Activated T-cell treated with anti-CD3 and anti-CD28 coated beads, Interleukin-2, amount 50 U/mL, for 4 hours (primary cell): ENCODE data around the gene POMT2. TPM values are rescaled to one million over a fixed set of nuclear protein-coding genes. Genes with fewer than 3 reads are reported as not detected.

ENCODE experiments used
- ATAC-seq, 2 donors: fragments of 200-7000 bp; cut with Tn5 transposase; one replicate each; pipeline ENCODE4 v1.10.0; 2021
- DNase-seq: peaks from one replicate; pipeline ENCODE4 v3.0.0-alpha.2; 2020
- H3K27me3 Mint-ChIP-seq: one replicate; pipeline ENCODE4 v1.8.0; 2021; ENCODE audit warnings: low read depth, mixed read lengths
- H3K36me3 Mint-ChIP-seq: one replicate; pipeline ENCODE4 v1.8.0; 2022; ENCODE audit warnings: mixed read lengths; ENCODE audit not compliant: insufficient read depth
- H3K4me1 Mint-ChIP-seq: one replicate; pipeline ENCODE4 v1.8.0; 2021; ENCODE audit warnings: low read depth, mixed read lengths
- H3K4me3 Mint-ChIP-seq: one replicate; pipeline ENCODE4 v1.8.0; 2021; ENCODE audit warnings: mild to moderate bottlenecking, moderate library complexity, mixed read lengths
- H3K9me3 Mint-ChIP-seq: one replicate; pipeline ENCODE4 v1.8.0; 2021; ENCODE audit warnings: mixed read lengths
- total RNA-seq, 3 donors: library from RNA; stranded (reverse); gene quantifications; one replicate each; pipeline ENCODE4 v1.2.1, GENCODE V29; 2021

POMT2 gene, protein sequence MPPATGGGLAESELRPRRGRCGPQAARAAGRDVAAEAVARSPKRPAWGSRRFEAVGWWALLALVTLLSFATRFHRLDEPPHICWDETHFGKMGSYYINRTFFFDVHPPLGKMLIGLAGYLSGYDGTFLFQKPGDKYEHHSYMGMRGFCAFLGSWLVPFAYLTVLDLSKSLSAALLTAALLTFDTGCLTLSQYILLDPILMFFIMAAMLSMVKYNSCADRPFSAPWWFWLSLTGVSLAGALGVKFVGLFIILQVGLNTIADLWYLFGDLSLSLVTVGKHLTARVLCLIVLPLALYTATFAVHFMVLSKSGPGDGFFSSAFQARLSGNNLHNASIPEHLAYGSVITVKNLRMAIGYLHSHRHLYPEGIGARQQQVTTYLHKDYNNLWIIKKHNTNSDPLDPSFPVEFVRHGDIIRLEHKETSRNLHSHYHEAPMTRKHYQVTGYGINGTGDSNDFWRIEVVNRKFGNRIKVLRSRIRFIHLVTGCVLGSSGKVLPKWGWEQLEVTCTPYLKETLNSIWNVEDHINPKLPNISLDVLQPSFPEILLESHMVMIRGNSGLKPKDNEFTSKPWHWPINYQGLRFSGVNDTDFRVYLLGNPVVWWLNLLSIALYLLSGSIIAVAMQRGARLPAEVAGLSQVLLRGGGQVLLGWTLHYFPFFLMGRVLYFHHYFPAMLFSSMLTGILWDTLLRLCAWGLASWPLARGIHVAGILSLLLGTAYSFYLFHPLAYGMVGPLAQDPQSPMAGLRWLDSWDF
- 10 to 100 TPM; 18.0 to 22.2 (median 19.2) TPM for total RNA-seq

DNA sequence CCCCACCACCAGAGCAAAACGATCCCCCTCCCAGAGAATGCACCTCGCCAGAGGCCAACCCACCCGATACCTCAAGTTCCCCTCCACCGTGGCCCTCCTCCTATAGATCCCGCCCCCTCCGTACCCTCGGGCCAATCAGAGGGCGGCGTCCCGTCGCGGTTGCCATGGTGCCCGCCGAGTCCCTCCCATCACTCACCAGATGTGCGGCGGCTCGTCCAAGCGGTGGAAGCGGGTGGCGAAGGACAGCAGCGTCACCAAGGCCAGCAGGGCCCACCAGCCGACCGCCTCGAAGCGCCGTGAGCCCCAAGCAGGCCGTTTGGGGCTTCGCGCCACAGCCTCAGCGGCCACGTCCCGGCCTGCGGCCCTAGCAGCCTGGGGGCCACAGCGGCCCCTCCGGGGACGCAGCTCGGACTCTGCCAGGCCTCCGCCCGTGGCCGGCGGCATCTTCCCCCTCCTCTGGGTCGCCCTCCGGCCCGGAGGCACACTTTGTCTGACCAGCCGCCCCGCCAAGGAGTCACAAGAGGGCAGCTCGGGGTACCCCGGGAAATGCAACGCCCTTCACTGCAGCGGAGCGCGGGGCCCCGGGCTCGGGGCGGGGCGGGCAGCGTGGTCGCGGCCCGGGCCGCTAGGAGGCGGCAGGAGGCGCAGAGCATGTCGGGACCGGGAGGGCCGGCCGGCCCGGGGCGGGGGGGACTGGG is at the start of gene POMT2:
TSS of gene POMT2 (minus strand) at position 646 of the 698 bp plus-strand sequence. CDS start at position 444, 202 bp downstream.
- Mint-ChIP-seq H3K4me3 (peak within 1 kb of the TSS; percentile 97), H3K36me3 (no peaks in the 10 kb centered on the region), H3K4me1 (peaks cover 14% of the 10 kb centered on the region), H3K9me3 (no peaks in the 10 kb centered on the region), H3K27me3 (no peaks in the 10 kb centered on the region)
- peak; percentile 89 for DNase-seq
- ATAC-seq, result peak; percentile 70 to 71

DNA sequence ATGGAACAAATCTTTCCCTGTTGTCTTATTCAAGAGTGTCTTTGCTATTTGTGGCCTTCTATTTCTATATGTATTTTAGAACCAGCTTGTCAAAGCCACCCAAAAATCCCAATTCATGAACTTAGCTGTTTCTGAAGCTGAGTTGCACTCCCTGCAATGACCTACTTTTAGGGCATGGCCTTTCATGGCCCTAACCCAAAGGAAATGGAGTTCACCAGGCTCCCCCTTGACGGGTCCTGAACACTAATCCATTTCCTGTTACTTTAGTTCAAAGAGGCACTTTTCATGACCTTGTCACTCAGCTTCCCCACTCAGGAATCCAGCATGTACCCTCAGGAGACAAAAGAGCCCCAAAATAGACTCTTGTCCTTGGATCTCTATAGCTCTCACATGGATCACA is 48.6 kb upstream of the POMT2 start:
- Mint-ChIP-seq H3K4me3 (no peak overlapping the region), H3K36me3 (peaks cover 8% of the 10 kb centered on the region), H3K9me3 (no peaks in the 10 kb centered on the region), H3K4me1 (peaks cover 36% of the 10 kb centered on the region), H3K27me3 (no peaks in the 10 kb centered on the region)
- DNase-seq (no peak), ATAC-seq (no peak)

DNA sequence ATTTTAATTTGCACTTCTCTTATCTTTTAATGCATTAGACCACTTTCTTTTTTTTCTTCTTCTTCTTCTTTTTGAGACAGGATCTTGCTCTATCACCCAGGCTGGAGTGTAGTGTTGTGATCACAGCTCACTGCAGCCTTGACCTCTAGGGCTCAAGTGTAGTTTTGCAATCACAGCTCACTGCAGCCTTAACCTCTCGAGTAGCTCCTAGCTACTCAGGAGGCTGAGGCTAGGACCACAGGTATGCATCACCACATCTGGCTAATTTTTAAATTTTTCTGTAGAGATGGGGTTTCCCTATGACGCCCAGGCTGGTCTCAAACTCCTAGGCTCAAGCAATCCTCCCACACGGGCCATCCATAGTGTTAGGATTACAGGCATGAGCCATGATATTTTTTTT is 43.5 kb upstream of the POMT2 start:
- no peak overlapping the region for H3K4me3 Mint-ChIP-seq
- H3K36me3 Mint-ChIP-seq, result peaks cover 9% of the 10 kb centered on the region
- no peaks in the 10 kb centered on the region for H3K27me3 Mint-ChIP-seq
- ATAC-seq (no peak), DNase-seq (no peak)
- no peaks in the 10 kb centered on the region for H3K9me3 Mint-ChIP-seq
- peaks cover 17% of the 10 kb centered on the region for H3K4me1 Mint-ChIP-seq

DNA sequence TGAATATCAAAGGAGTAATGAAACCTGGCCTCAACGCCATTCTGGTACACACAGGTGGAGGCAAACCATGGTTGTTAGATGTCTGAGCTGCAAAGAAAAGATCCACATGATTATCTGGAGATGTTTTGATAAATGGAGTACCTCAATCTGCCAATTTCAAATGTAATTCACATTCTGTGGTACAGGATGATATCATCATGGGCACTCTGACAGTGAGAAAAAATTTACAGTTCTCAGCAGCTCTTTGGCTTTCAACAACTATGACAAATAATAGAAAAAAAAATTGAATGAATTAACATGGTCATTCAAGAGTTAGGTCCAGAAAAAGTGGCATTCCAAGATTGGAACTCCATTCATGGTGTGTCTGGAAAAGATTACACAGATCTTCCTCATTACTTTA is 38.9 kb upstream of the POMT2 start:
- Mint-ChIP-seq H3K4me3 (no peak overlapping the region), H3K9me3 (no peaks in the 10 kb centered on the region)
- ATAC-seq, result no peak

DNA sequence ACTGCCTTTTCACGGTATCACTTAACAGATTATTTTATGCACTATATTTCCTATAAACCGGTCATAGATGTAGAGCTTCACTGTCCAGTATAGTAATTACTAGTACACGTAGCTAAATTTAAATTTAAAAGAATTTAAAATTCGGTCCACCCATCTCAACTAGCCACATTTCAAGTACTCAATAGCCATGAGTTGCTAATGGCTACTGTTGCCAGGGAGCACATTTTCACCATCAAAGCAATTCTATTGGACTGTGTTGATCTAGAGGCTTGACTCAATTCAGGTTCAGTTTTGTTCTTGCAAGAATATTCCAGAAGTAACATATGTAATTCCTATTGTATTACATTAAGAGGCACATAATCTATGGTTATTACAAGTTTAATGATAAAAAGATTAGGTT is 36.2 kb upstream of the POMT2 start:
- Mint-ChIP-seq H3K4me3 (no peak overlapping the region), H3K36me3 (peaks cover 5% of the 10 kb centered on the region), H3K4me1 (peaks cover 9% of the 10 kb centered on the region), H3K27me3 (no peaks in the 10 kb centered on the region), H3K9me3 (no peaks in the 10 kb centered on the region)
- DNase-seq, result no peak
- ATAC-seq, result no peak

More for the DNA sequence above, 38.9 kb upstream of the POMT2 start:
- no peak for DNase-seq
- peaks cover 15% of the 10 kb centered on the region for H3K4me1 Mint-ChIP-seq
- no peaks in the 10 kb centered on the region for H3K27me3 Mint-ChIP-seq
- peaks cover 5% of the 10 kb centered on the region for H3K36me3 Mint-ChIP-seq

DNA sequence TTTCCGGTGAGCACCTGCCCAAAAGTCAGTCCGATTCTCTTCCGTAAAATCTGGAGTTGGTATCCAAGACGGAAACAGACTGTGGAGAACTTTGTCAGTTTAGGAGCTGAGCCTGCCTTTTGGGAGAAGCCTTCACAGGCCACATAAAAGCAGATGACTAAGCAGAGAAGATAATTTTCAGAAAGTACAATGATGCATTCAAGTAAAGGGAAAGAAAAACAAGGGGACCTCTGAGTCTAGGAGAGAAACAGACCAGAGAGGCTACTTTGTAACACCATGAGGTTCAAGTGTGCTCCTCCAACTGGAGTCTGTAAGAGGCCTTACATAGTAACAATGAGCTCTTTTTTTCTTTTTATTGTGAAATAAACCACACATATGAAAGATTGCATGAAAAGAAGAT is 35.1 kb upstream of the POMT2 start:
- H3K27me3 Mint-ChIP-seq, result no peaks in the 10 kb centered on the region
- H3K4me3 Mint-ChIP-seq, result no peak overlapping the region
- DNase-seq (no peak), ATAC-seq (no peak)
- no peaks in the 10 kb centered on the region for H3K9me3 Mint-ChIP-seq
- H3K4me1 Mint-ChIP-seq, result peaks cover 7% of the 10 kb centered on the region
- peaks cover 4% of the 10 kb centered on the region for H3K36me3 Mint-ChIP-seq

DNA sequence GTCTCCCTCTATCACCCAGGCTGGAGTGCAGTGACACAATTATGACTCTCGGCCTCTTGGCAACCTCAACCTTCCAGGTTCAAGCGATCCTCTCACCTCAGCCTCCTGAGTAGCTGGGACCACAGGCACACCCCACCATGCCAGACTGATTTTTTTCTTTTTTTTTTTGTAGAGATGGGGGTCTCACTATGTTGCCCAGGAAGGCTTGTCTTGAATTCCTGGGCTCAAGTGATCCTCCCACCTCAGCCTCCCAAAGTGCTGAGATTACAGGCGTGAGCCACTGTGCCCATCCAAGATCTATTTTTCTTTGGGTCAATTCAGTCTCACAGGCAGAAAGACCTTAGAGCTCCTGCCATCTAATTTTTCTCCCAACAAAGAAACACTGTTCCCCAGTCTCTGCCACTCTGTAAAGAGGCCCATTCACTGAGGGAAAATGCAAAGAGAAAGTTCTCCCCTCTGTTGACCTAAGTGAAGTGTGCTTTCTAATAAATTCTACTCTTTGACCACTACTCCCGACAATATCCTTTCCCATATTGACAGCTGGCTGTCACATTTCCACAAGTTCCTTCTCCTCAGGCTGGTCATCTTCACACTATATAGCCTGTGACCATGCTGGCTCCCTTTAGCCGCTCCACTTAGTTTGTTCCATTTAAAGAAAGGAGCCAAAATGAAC is 32.9 kb upstream of the POMT2 start:
- no peak for ATAC-seq
- peaks cover 17% of the 10 kb centered on the region for H3K36me3 Mint-ChIP-seq

DNA sequence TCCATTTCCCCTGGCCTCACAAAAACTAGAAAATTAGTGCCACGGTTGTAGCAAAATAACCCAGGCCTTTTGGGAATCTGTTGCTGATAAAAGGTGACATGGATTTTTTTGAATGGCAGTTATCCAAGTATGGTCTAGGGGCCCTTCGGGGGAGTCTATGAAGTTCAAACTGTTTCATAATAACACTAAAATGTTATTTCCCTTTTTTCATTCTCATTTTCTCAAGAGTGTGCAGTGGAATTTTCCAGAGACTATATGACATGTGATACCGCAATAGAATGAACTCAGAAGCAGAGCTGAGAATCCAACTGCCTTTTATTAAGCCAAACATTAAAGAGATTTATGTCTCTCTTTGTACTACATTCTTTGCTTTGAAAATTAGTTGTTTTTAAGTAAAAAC is 27.1 kb upstream of the POMT2 start:
- ATAC-seq, result no peak
- Mint-ChIP-seq H3K27me3 (no peaks in the 10 kb centered on the region), H3K4me1 (no peaks in the 10 kb centered on the region), H3K36me3 (peaks cover 29% of the 10 kb centered on the region), H3K4me3 (no peak overlapping the region), H3K9me3 (no peaks in the 10 kb centered on the region)
- no peak for DNase-seq

More for the DNA sequence above, 32.9 kb upstream of the POMT2 start:
- Mint-ChIP-seq H3K4me3 (no peak overlapping the region), H3K9me3 (no peaks in the 10 kb centered on the region), H3K27me3 (no peaks in the 10 kb centered on the region), H3K4me1 (peaks cover 2% of the 10 kb centered on the region)
- DNase-seq, result no peak

DNA sequence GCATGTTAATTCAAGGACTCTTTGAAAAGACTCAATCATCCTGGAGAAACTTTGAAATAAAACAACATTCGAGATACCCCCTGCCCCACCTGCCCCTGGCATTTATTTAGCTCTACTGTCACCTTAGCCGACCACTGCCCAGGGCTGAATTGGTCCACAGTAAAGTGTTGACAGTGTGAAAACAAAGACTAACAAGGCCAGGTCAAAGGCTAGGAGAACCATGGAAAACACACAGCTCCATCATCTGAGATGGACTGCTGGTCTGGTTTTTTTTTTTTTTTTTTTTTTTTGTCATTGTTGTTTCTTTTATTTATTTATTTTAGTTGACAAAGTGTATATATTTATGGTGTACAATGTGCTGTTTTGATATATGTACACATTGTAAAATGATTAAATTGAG is 25.8 kb upstream of the POMT2 start:
- Mint-ChIP-seq H3K9me3 (no peaks in the 10 kb centered on the region), H3K36me3 (peaks cover 32% of the 10 kb centered on the region), H3K27me3 (no peaks in the 10 kb centered on the region), H3K4me1 (no peaks in the 10 kb centered on the region), H3K4me3 (no peak overlapping the region)
- DNase-seq (no peak), ATAC-seq (no peak)

DNA sequence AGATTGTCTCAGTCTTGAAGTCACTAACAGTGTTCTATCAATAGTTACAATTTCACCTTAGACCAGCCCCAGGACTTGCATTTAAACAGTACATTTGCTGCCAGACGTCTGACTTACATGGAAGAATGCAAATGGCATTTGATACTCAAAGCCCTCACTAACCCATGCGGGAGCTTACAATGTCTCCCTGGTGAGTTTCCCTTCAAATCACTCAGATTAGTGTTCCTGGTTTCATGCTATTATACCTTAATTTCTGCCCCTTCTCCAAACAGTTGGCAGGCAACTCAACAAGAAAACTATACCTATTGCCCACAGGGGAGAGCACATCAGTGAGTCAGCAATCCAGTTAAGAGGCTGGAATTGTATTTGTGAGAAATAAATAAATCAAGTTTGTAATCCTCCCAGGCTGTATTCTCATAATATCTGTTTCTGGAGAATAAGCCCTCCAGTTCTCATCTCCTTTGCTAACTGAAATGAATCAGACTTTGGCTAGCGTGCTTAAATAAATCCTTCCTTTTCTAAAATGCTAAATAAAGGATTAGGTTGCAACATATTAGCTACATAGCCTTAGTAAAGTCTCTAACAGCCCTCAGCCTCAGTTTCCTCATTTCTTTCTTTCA is 23.8 kb upstream of the POMT2 start:
- H3K4me1 Mint-ChIP-seq, result no peaks in the 10 kb centered on the region
- DNase-seq, result no peak
- ATAC-seq, result no peak
- H3K9me3 Mint-ChIP-seq, result no peaks in the 10 kb centered on the region
- H3K36me3 Mint-ChIP-seq, result peaks cover 27% of the 10 kb centered on the region
- no peak overlapping the region for H3K4me3 Mint-ChIP-seq
- H3K27me3 Mint-ChIP-seq, result no peaks in the 10 kb centered on the region

DNA sequence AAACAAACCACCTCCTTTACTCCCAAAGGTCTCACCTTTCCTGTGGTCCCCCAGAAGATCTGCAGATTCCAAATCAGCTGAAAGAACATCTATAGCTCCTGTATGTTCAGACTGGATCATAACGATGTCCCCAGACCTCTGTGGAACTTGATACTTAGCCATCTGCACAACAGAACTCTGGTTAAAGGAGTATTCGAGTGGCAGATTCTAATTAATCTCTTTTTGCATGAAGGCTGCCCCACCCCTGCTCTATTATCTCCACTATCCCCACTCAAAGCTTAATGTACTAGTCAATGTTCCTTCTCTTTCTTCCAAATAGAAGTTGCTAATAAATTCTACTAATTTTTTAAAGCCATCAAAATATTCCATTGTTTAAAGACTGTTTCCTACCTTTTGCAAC is 23.0 kb upstream of the POMT2 start:
- Mint-ChIP-seq H3K4me3 (no peak overlapping the region), H3K4me1 (no peaks in the 10 kb centered on the region), H3K9me3 (no peaks in the 10 kb centered on the region), H3K27me3 (no peaks in the 10 kb centered on the region), H3K36me3 (peaks cover 27% of the 10 kb centered on the region)
- no peak for ATAC-seq
- DNase-seq, result no peak

DNA sequence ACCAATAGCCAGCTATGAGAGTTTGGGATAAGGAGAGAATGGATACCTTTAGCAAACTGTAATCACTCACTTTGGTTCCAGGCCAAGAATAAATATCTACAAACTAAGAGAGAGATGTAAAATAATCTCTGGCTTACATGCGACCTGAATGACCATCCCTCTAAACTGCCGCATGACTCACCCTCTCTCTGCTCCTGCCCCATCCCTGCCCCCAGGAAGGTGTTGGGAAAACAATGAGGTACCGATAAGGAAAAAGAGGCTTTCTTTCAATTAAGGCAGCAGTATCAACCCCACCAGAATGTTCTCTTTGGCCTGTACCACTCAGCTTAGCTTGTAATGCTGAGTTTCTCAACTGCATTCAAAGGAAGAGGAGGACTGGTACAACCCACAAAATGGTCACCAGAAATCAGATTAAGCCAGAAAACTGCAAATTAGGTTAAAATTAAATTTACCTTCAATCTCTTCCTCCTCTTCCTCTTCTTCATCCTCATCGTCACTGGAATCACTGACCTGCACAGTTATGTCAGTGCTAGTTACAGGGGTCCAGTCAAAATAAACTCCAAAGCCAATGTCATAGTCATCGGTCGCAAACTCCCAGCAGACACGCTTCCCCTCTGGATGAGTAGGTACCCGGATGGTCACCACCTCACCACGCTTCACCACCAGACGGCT is 22.2 kb upstream of the POMT2 start:
- Mint-ChIP-seq H3K27me3 (no peaks in the 10 kb centered on the region), H3K36me3 (peaks cover 27% of the 10 kb centered on the region), H3K4me1 (no peaks in the 10 kb centered on the region), H3K4me3 (no peak overlapping the region), H3K9me3 (no peaks in the 10 kb centered on the region)
- ATAC-seq (no peak), DNase-seq (no peak)

DNA sequence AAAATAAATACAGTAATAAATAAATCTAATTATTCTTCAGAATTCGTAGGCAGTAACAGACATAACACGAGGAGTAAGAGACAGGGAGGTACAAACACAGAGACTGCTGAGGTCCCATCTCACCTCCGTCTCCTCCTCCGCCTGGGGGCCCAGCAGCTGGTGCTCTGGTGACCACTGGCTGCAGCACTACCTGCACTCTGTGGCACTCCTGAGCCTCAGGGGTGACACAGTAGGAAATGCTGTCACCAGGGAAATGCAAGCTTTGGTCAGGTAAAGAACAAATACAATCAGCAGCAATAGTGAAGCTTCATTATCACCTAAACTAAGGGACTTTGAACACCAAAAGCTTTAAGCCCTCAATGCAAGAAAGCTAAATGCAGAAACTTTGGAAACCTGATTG is 19.7 kb upstream of the POMT2 start:
- H3K4me3 Mint-ChIP-seq, result no peak overlapping the region
- H3K9me3 Mint-ChIP-seq, result no peaks in the 10 kb centered on the region
- ATAC-seq, result no peak
- H3K27me3 Mint-ChIP-seq, result no peaks in the 10 kb centered on the region
- no peaks in the 10 kb centered on the region for H3K4me1 Mint-ChIP-seq
- DNase-seq, result no peak
- H3K36me3 Mint-ChIP-seq, result peaks cover 23% of the 10 kb centered on the region
